PC-9 (cell line): ENCODE measurements around the gene RNASEH2A. TPM values are rescaled to one million over a fixed set of nuclear protein-coding genes. Genes with fewer than 3 reads are reported as not detected.

ENCODE experiments used
- BruUV-seq: library from RNA; stranded (reverse); fragments of 400-500 nt; replicated peaks from 2 replicates; lab custom pipeline; 2021; lab: Mats Ljungman, UMichigan
- CTCF ChIA-PET: fragments of 300-600 bp; sonication (Branson Sonifier 250); formaldehyde crosslinking; loops from one replicate; lab custom pipeline; 2022; ENCODE audit warnings: antibody characterized with exemption; lab: Charles Lee
- POLR2A ChIA-PET: fragments of 300-600 bp; sonication (Branson Sonifier 250); formaldehyde crosslinking; loops from one replicate; lab custom pipeline; 2022; ENCODE audit warnings: antibody characterized with exemption; ENCODE audit not compliant: unreplicated experiment; lab: Charles Lee
- DNase-seq, 2 experiments: peaks; one replicate each; pipeline versions ENCODE4 v3.0.0 to v3.0.0-alpha.2; 2015 to 2022; ENCODE audit warnings: mixed read lengths in 1 of 2
- H2AFZ ChIP-seq: fragments of 200-600 bp; sonication (generic); 2 replicates; pipeline ENCODE4 v1.8.1; 2017; ENCODE audit warnings: antibody characterized with exemption
- H3F3A ChIP-seq: fragments of 200-600 bp; sonication (generic); 2 replicates; pipeline ENCODE4 v1.8.1; 2017; ENCODE audit warnings: antibody characterized with exemption, mild to moderate bottlenecking, low read depth; ENCODE audit not compliant: insufficient read depth
- H3K27ac ChIP-seq: fragments of 200-600 bp; sonication (generic); 2 replicates; pipeline ENCODE4 v1.6.1; 2016; ENCODE audit warnings: mixed run types
- H3K27me3 ChIP-seq: fragments of 200-600 bp; sonication (generic); 2 replicates; pipeline ENCODE4 v1.6.1; 2016; ENCODE audit warnings: low read depth, mixed run types; ENCODE audit not compliant: insufficient read depth
- H3K36me3 ChIP-seq: fragments of 200-600 bp; sonication (generic); 2 replicates; pipeline ENCODE4 v1.6.1; 2016; ENCODE audit warnings: low read depth, mixed run types
- H3K4me1 ChIP-seq: fragments of 200-600 bp; sonication (generic); replicated peaks from 2 replicates; pipeline ENCODE4 v1.6.1; 2016; ENCODE audit warnings: mixed run types; ENCODE audit not compliant: insufficient read depth
- H3K4me2 ChIP-seq: fragments of 200-600 bp; sonication (generic); 2 replicates; pipeline ENCODE4 v1.6.1; 2017; ENCODE audit warnings: mixed run types
- H3K4me3 ChIP-seq: fragments of 200-600 bp; sonication (generic); 2 replicates; pipeline ENCODE4 v1.6.1; 2016; ENCODE audit warnings: mixed run types
- H3K79me2 ChIP-seq: fragments of 200-600 bp; sonication (generic); 2 replicates; pipeline ENCODE4 v1.6.1; 2017; ENCODE audit warnings: low read depth, mixed run types
- H3K9me2 ChIP-seq: fragments of 200-600 bp; sonication (generic); 2 replicates; pipeline ENCODE4 v1.8.1; 2017; ENCODE audit warnings: mild to moderate bottlenecking; ENCODE audit not compliant: insufficient read depth
- H3K9me3 ChIP-seq: fragments of 200-600 bp; sonication (generic); 2 replicates; pipeline ENCODE4 v1.8.1; 2016; ENCODE audit warnings: low read depth; ENCODE audit not compliant: insufficient read depth
- H4K20me1 ChIP-seq: fragments of 200-600 bp; sonication (generic); 2 replicates; pipeline ENCODE4 v1.8.1; 2017; ENCODE audit not compliant: insufficient read depth
- EZH2 ChIP-seq: fragments of 200-600 bp; sonication (generic); IDR thresholded peaks from 2 replicates; pipeline ENCODE4 v1.8.0; 2017; ENCODE audit warnings: antibody characterized with exemption, low read depth
- intact Hi-C: fragments of 100-400 bp; cut with micrococcal nuclease; formaldehyde crosslinking; loops from one replicate; pipeline ENCODE4 v1.10.0; 2022; ENCODE audit not compliant: unreplicated experiment
- total RNA-seq: library from RNA; stranded (reverse); gene quantifications from 2 replicates; pipeline ENCODE4 v1.2.3, GENCODE V29; 2021
- TF ChIP-seq, protein P1 (sequence below): fragments of 200-600 bp; sonication (generic); conservative IDR thresholded peaks from 2 replicates; pipeline ENCODE4 v1.6.1; 2017; ENCODE audit warnings: mixed run types, antibody characterized with exemption, mild to moderate bottlenecking, moderate library complexity

Gene RNASEH2A
- total RNA-seq, 1 experiment from 2014 or later, result 38.6 TPM

DNA sequence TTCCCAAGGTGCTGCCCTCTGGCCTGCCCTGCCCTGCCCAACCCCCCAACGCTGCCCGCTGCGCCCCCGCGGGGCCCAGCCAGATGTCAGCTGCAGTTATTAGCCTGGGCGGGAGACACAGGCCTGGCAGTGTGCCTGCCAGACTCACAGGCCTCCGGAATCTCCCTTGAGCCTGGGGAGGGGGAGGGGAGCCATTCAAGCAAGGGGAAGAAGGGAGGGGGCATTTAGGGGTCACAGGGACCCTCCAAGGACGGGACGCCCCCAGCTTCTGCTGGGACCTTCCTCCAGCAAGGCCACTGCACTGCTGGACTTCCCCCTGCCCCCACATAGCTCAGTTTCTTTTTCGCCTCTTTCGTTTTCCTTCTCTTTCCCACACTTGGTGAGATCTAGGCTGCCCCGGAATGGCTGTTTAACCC lies 17.7 kb upstream of the RNASEH2A start:
- peak; percentile 50 to 80 for DNase-seq
- peak overlapping the region; percentile 73 for H3K4me3 ChIP-seq
- H4K20me1 ChIP-seq, result peaks cover 18% of the 10 kb centered on the region
- ChIA-PET CTCF (interaction anchor here (0.6 to 1.0 kb wide), 3 partner anchors 23 to 33 kb away, joined by 3 to 8 read pairs (median 3); no protein-coding TSS in a partner anchor), POLR2A (interaction anchor here (0.5 to 1.8 kb wide), 7 partner anchors 10 to 178 kb away, joined by 3 to 18 read pairs (median 4); partner anchors contain the start of genes RNASEH2A, ZNF490 and ZNF791)
- intact Hi-C loops, result loop anchor here (5.0 to 10.0 kb wide), 2 partner anchors 374 to 1056 kb away; no protein-coding TSS in a partner anchor
- H3K27ac ChIP-seq, result peak overlapping the region; percentile 86
- peaks cover 63% of the 10 kb centered on the region for H3K4me1 ChIP-seq
- TF ChIP-seq EZH2, result no peak
- TF ChIP-seq, protein P1, sequence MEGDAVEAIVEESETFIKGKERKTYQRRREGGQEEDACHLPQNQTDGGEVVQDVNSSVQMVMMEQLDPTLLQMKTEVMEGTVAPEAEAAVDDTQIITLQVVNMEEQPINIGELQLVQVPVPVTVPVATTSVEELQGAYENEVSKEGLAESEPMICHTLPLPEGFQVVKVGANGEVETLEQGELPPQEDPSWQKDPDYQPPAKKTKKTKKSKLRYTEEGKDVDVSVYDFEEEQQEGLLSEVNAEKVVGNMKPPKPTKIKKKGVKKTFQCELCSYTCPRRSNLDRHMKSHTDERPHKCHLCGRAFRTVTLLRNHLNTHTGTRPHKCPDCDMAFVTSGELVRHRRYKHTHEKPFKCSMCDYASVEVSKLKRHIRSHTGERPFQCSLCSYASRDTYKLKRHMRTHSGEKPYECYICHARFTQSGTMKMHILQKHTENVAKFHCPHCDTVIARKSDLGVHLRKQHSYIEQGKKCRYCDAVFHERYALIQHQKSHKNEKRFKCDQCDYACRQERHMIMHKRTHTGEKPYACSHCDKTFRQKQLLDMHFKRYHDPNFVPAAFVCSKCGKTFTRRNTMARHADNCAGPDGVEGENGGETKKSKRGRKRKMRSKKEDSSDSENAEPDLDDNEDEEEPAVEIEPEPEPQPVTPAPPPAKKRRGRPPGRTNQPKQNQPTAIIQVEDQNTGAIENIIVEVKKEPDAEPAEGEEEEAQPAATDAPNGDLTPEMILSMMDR, result 0 out of 2 replicates have a peak, but pooled peaks have one; percentile 4
- H3K9me2 ChIP-seq, result no peaks in the 10 kb centered on the region
- peaks cover 49% of the 10 kb centered on the region for H3K79me2 ChIP-seq
- BruUV-seq, result TSS peak; percentile 31
- no peaks in the 10 kb centered on the region; the same call in 1 of the 2 replicates for H3K36me3 ChIP-seq
- no peak overlapping the region for H2AFZ ChIP-seq
- peak overlapping the region; percentile 91 for H3K4me2 ChIP-seq
- H3K9me3 ChIP-seq, result no peaks in the 10 kb centered on the region
- peaks cover 78% of the 10 kb centered on the region for H3F3A ChIP-seq
- no peaks in the 10 kb centered on the region for H3K27me3 ChIP-seq

DNA sequence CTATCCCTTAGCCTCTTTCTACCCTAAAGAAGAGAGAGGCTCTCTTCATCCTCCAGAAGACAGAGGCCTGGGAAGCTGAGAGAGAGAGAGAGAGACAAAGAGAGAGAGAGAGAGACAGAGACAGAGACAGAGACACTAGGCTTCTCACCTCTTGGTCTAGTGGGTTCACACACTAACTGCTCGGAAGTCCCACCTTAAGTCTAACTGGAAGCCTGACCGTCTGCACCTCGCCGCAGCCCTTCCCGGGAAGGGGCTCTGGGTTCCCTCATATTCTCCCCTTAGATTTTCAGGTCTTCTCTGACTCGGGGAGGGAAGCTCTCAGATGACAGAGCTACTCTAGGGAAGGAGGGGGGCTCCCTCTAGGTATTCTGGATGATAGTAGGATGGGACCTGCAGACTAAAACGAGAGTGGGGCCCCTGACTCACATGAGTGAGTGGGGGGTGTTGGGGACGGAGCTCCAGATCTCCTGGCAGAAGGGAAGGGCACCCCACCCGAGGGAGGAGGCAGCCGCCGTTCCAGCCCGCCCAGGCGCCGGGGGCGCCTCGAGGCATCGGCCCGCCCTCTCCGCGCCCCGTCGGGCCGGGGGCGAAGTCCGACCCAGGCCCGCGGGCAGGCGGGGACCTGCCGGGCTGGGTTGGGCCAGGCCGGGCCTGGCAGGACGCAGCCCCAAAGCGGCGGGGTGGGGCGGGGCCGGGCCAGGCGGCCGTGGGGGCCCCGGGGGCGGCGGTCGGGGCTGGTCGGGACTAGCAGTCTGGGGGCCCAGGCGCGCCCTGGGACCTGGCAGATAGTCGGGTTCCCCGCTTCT lies 17.1 kb upstream of the RNASEH2A start:
- Histone ChIP-seq H3K79me2 (peaks cover 52% of the 10 kb centered on the region), H3K9me2 (no peaks in the 10 kb centered on the region), H3K4me1 (peaks cover 61% of the 10 kb centered on the region), H3K36me3 (no peaks in the 10 kb centered on the region; the same call in 1 of the 2 replicates), H3K4me3 (peak overlapping the region; percentile 73), H2AFZ (0 out of 2 replicates have a peak overlapping the region, but pooled peaks have one; percentile 25), H3K27ac (peak overlapping the region; percentile 86), H3K4me2 (peak overlapping the region; percentile 91), H3K9me3 (no peaks in the 10 kb centered on the region), H3F3A (peaks cover 79% of the 10 kb centered on the region), H4K20me1 (peaks cover 18% of the 10 kb centered on the region), H3K27me3 (no peaks in the 10 kb centered on the region)
- TF ChIP-seq EZH2, result no peak
- POLR2A ChIA-PET, result interaction anchor here (0.5 to 1.8 kb wide), 7 partner anchors 11 to 328 kb away, joined by 3 to 18 read pairs (median 4); partner anchors contain the start of genes RNASEH2A, ZNF490 and ZNF791
- CTCF ChIA-PET, result interaction anchor here (0.6 kb wide), 2 partner anchors 23 to 34 kb away, joined by 3 to 8 read pairs; no protein-coding TSS in a partner anchor
- DNase-seq, result peak in 1 of 2 experiments; percentile 42
- intact Hi-C loops, result loop anchor here (5.0 to 10.0 kb wide), 2 partner anchors 373 to 1056 kb away; no protein-coding TSS in a partner anchor
- no TSS peak for BruUV-seq

DNA sequence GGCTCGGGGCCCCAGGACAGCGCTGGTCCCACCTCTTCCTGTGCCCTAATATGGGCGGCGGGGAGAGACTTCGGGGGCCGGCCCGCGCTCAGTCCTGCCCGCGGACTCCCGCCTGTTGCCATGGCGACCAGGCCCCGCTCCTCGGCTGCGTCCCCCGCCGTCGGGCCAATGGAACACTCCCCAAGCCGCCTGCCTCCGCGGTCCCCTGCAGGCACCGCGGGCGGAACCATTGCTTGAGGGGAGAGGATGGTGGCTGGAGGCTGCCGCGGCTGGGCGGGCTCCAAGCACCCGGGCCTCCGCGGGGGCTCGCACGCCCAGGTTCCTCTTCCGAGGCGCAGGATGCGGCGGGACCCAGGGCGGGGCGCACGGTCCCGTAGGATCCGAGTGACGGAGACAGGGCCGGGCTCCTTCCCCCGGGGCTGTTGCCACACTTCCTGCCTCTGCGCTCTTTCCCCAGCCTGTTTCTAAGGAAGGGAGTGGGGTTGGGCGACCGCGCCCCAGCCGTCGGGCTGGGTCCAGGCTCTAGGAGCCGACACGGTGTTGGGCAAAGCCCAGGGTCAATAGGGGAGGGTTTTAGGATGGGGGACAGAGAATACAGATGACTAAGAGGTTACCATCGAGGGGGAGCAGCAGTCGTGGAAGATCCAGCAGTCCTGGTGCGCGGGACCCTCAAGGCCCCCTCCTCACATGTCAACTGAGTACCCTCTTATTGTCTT lies 16.3 kb upstream of the RNASEH2A start:
- TF ChIP-seq, protein P1, result no peak
- TF ChIP-seq EZH2, result no peak
- Histone ChIP-seq H3K9me2 (no peaks in the 10 kb centered on the region), H3K27ac (peak overlapping the region; percentile 86), H3K9me3 (no peaks in the 10 kb centered on the region), H3K79me2 (peaks cover 55% of the 10 kb centered on the region), H3K27me3 (no peaks in the 10 kb centered on the region), H3K4me1 (peaks cover 61% of the 10 kb centered on the region), H3K4me3 (peak overlapping the region; percentile 73; the same call in 1 of the 2 replicates), H3F3A (peaks cover 79% of the 10 kb centered on the region), H4K20me1 (peaks cover 18% of the 10 kb centered on the region), H3K4me2 (peak overlapping the region; percentile 91), H3K36me3 (no peaks in the 10 kb centered on the region; the same call in 1 of the 2 replicates), H2AFZ (no peak overlapping the region)
- no TSS peak for BruUV-seq
- DNase-seq, result peak; percentile 92 to 98
- intact Hi-C loops, result loop anchor here (5.0 to 10.0 kb wide), 2 partner anchors 372 to 1055 kb away; no protein-coding TSS in a partner anchor
- CTCF ChIA-PET, result no interaction called here
- POLR2A ChIA-PET, result interaction anchor here (0.7 to 3.8 kb wide), 3 partner anchors 11 to 328 kb away, joined by 3 to 59 read pairs (median 18); no protein-coding TSS in a partner anchor
